Gastrocnemius medialis (tissue), 4 donors: ENCODE results near the gene FBXW7.

Experiments
- CTCF ChIP-seq, 5 experiments: fragments of 450-650 bp in 3 of 5; fragments of 200-600 bp in 2 of 5; sonication (generic) in 2 of 5; IDR thresholded peaks in 4 of 5; conservative IDR thresholded peaks in 1 of 5; 1 replicate in 4 of 5; 2 replicates in 1 of 5; pipeline ENCODE4 v1.5.1; 2016 to 2019; ENCODE audit warnings: antibody characterized with exemption in 5 of 5, mild to moderate bottlenecking in 3 of 5, moderate library complexity in 3 of 5
- POLR2A ChIP-seq, 2 donors: fragments of 450-650 bp; IDR thresholded peaks; one replicate each; pipeline ENCODE4 v1.6.1; 2017; ENCODE audit warnings: antibody characterized with exemption in 2 of 2, mild to moderate bottlenecking in 2 of 2, moderate library complexity in 2 of 2

- no peak for TF ChIP-seq CTCF (IDR thresholded peaks at IDR 0.05 in 4 of 5, conservative IDR thresholded peaks at IDR 0.05 in 1 of 5)
- TF ChIP-seq POLR2A (IDR thresholded peaks at IDR 0.05), result no peak
Measured at GRCh38 chr4:152530600-152530999, 5.3 kb downstream of the FBXW7 start.
